ENCODE results near the gene GAD2.

GAD2 gene

DNA sequence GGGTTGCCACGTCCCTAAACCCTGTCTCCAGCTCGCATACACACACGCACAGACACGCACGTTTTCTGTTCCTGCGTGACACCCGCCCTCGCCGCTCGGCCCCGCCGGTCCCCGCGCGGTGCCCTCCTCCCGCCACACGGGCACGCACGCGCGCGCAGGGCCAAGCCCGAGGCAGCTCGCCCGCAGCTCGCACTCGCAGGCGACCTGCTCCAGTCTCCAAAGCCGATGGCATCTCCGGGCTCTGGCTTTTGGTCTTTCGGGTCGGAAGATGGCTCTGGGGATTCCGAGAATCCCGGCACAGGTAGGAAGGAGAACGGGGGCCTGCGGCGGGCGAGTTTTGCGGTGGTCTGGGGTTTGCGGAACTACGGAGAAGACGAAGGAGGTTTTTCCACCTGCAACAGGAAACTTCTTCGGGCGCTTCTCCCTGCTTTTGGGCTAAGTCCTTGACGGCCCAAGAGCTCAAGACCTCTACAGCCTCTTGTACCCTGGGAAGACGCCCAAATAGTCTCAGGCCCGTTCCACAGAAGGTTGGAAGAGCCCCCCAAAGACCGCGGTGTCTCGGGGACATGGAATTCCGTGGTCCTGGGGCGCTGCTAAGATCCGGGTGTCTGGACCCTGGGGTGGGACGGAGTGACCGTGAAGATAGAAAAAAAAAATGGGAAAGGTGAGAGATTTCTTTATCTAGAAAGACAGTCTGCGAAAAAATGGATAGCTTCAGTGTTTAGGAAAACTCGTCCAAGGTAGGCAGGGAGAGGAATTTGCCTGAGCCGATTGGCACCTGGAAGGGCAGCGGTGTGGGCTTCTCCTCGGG, at the start of gene GAD2:
GAD2 (plus strand) TSS at position 190 of the 811 bp plus-strand sequence; CDS start at position 226, 36 bp downstream.
- DNase-seq, result no peak

DNA sequence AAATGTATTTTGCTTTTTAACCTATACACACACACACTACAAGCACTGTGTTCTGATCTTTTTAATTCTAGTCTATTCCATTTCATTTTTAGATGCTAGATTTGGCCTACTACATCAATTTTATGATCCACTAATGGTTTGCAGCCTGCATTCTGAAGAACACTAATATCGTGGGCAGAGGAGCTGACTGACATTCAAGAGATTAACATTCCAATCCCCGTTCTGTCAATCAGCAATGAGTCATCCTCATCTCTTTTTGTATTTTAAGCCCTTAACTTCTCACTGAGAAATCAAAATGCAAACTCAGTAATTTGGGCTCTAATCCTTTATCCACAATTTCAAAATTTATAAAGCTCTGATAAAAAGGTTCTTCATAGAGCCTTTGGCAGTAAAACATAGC, 47.1 kb upstream of the GAD2 start:
- DNase-seq, result no peak

DNA sequence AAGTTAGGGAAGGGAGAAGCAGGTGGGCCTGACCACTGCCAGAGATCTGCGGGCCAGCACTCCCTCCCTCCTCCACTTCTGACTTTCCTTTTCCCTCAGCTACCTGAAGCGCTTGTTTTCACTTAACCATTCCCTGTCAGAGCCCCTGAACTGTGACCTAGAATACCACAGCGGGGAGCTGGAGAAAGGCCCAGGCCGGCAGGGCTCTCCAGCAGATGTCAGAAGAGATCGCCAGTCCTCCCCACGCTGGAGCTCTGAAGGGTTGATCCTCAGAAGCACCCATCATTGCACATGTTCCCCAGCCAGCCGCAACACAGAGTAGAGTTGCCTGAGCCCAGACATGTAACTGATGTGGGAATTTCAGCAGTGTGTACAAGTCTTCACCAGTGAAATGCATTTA, 44.4 kb upstream of the GAD2 start:
- no peak for DNase-seq

DNA sequence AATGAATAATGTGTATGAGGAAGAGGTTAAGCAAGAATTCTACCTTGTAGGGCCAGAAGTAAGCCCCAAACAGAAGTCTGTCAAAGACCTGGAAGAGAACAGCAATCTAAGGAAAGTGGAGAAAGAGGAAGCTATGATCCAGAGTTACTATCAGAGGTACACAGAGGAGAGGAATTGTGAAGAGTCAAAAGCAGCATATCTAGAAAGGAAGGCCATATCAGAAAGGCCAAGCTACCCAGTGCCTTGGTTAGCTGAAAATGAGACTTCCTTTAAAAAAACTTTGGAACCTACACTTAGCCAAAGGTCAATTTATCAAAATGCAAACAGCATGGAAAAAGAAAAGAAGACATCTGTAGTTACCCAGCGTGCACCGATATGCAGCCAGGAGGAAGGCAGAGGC, 42.7 kb upstream of the GAD2 start:
- DNase-seq, result no peak

DNA sequence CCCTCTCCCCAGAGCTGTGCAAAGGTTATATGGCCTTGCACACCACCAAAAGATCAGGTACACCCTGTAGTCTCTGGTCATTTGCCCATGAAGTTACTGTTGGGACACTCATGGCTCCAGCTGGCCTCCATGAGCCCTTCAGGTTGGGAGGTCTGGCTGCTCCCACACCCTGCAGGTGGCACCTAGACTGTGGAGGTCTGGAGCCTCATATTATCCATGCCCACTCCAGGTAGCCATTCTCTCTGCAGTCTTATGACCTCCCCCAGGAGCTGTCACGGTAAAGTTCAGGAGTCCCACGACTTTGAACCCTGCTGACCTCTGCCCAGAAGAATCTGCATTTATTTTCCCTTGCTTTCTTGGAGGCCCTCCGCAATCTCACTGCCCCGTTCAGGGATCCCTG, 39.2 kb upstream of the GAD2 start:
- no peak for DNase-seq

DNA sequence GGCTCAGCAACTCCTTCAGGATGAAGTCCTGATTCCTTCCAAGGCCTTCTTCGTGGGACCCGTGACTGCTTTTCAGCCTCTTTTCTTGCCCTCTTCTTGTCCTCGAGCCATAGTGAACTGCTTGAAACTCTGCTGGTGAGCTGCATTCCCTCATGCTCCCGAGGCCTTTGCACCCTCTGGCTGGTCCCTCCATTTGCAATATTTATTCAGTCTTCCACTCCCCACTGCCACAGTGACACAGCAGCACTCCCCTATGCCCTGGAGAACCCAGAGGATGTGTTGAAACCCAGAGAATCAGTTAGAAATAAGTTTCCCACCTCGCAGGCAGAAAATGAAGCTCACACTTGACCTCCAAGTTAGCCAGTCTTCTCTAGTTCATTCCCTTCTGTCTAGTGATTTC, 22.3 kb upstream of the GAD2 start:
- no peak for DNase-seq

DNA sequence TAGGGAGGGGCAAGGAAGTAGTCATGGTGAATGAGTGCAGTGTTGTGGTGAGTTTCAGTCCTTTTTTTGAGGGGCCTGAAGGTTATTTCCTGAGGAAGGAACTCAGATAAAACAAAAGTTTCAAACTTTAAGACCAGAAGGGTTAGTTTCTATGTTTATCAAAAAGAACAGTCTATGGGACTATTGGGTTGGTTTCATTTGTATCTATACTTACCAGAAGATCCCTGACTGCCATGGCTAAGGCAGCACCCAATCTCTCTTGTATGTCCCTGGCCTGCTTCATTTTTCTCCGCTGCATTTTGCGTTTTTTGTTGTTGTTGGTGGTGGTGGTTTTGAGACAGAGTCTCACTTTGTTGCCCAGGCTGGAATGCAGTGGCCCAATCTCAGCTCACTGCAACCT, 19.3 kb upstream of the GAD2 start:
- no peak for DNase-seq

DNA sequence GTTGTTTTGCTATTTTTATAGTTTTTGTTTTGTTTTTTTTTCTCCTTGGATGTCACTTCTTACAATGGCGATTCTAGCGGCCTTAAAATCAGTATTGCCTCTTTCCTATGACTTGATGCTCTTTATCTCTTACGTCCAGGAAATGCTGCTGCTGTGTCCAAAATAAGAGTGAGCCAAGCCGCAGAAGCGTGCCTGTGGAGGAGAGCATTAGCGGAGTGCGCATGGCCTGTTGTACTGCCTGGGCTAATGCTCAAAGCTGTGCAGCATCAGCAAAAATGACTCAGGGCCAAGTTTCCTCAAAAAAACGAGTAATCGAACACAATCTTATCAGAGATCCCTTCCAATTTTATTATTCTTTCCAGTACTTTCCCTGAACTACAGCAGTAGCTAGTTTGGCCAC, 18.5 kb upstream of the GAD2 start:
- no peak for DNase-seq

DNA sequence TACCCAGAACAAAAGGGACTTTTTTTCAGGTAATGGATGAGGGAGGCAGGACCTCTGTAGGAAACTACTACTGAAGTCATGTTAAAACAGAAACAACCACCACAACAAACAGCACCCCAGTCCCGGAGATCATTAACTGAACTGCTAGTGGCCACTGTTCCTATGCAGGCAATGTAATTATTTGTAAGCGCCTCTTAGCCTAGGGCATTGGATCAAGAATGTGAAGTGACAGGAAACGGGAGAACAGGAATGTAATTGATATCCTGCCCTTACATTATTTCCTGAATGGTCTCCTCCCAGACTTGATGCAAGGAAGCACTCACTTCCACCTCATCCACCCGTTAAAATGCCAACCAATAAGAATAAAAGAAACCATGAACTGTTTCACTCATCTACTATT, 16.7 kb upstream of the GAD2 start:
- DNase-seq, result no peak

DNA sequence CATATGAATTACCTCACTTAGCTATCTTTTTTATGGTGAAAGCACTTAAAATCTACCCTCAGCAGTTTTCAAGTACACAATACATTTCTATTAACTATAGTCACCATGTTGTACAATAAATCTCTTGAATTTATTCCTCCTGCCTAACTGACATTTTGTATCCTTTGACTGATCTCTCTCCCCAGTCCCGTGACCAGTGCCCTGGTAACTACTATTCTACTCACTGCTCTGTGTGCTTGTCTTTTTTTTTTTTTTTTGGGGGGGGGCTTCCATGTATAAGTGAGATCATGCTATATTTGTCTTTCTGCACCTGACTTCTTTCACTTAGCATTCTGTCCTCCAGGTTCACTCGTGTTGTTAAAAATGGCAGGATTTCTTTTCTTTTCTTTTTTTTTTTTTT, 11.4 kb upstream of the GAD2 start:
- DNase-seq, result no peak

DNA sequence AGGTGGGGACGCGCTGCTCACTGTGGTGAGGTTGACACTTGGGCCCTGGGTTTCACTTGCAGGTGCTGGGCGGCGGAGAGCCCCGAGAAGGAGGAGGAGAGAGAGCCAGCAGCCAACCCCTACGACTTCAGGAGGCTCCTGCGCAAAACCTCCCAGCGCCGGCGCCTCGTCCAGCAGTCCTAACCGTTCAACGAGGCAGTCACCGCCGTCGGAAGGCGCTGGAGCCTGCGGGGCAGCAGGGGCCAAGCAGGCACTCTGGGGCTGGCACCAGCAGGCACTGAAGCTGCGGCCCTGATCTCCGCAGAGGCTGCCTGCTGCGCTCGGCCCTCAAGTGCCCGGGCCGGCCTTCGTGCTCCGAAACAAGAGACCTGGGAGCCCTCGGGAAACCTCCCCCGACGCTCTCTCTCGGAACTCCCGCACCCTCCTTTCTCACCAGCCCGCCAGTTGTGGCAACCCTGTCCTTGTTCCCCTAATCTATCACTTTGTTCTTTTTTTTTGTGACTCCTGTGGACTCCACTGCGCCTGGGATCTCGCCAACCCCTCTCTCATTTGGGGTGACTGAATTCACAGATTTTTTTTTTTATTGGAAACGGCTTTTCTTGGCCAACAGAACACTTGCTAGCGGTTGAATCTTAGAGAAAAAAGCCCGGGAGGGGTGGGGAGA, 4.7 kb upstream of the GAD2 start:
- no peak for DNase-seq

DNA sequence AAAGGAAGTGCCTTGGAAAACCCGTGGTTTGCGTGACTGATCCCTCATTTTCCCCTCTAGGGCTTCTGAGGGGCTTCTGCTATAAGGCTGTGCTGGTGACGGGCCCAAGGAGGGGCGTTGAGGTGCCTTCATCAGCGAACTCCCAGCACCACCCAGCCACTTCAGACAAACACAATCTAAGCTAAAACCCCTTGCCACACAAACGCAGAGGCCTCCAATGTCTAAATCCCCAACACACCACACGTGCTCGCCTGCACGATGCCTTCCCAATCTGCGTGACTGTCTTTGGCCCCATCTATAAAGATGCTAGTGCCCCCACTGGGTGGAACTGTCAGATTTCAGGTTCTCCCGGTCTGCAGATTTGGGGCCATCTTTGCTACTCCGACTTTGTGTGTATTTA, 4.1 kb upstream of the GAD2 start:
- DNase-seq, result no peak

DNA sequence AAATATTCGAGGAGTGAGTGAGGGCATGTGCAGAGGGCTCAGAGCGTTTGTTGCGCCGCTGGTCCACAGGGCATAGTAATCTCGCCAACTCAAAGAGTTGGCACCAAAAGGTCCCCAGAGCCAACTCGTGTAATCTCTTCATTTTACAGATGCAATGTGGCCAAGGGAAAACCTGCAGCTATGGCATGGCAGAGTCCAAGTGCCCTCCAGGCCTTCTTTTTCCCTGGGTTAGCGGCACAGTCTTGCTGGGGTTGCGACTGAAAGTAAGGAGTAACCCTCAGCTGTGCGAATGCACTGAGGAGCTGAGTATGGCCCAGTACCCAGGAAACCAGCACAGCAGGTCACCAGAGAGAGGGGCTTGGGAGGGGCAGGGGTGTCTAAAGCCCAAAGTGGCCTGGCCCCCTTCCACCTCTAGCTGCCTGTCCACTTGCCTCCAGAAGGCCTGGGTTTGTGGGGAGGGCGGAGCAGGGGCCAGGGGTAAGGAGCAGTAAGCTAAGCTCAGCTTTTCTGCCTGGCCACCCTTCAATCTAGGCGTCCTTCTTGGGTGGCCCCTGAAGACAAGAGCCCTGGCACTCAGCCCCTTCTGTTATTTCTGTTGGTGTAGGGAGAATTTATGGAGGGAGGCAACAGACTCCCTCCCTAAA, 3.3 kb upstream of the GAD2 start:
- DNase-seq, result no peak

DNA sequence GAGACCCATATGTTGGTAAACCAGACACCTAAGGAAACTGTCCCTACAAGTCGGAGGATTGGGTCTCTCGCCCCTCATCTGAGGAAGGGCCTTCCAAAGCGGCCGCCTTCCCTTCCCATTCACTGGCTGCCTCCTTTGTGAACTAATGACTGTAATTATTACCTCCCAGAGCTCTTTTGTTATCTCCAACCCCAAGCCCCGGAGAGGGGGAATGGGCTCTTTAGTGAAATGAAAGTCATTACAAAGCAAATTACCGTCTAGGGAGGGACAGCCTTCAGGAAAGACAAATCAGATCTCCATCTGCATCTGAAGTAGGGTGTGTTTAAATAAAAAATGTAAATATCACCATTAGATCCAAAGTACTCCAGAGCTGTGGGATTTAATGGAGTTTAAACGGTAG, 2.6 kb upstream of the GAD2 start:
- no peak for DNase-seq

DNA sequence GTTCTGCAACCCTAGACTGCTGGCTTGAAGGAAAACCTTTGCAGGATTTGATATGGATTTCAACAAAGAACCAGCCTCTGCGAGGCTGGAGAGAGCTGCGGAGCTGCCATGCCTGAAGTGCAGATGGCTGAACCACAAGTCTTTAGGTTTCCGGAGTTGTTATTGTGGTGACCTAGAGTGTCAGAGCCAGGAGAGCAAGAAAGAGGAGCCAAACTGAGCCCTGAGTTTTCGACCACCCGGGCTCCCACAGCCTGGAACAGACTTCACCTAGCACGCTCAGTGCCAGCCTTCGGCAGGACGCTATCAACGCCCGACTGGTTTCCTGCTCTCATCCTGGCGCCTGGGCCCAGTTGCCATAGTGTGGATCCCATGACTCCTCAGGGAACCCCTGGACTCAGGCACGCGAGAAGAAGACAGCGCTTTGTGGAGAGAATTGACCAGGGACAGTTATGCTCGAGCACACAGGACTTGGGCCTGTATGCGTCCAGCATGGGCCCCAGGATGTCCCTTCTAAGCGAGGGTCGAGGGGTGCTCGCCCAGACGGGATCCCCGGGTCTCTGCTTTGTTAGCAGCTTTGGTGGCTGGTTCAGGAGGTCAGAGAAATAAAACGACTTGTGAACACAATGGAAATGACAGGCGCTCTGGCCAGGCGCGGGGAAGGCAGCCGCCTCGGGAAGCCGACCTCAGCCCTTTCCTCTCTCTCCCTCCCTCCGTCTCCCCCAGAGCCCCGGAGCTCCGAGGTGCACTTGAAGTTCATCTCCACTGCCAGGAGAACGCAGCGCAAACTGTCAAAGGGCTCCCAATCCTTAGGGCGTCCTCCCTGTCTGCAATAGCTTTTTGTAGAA, 1.8 kb upstream of the GAD2 start:
- DNase-seq, result no peak

DNA sequence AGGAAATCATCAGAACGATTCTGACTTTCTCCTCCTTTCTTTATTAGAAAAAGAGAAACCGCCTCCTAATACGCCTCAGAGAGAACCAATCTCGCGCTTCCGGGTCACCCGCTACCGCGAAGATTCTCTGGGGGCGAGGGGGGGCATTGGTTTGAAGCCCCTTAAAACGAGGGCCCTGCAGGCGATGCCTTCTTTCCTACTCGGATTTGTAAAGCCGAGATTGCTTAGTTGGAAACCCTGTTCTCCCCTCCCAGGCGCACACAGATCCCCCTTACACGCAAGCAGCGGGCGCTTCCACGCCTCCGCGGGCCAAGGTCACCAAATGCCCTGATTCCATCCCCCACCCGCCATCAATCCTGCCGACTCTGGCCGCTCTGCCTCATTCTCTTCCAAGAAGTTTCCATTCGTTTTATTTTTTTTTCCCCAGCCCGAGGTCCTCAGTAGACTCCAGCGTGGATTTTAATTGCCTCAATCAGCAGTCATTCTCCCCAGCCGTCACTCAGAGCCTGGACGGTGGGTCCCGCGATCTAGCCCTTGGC, 1.1 kb upstream of the GAD2 start:
- DNase-seq, result no peak

DNA sequence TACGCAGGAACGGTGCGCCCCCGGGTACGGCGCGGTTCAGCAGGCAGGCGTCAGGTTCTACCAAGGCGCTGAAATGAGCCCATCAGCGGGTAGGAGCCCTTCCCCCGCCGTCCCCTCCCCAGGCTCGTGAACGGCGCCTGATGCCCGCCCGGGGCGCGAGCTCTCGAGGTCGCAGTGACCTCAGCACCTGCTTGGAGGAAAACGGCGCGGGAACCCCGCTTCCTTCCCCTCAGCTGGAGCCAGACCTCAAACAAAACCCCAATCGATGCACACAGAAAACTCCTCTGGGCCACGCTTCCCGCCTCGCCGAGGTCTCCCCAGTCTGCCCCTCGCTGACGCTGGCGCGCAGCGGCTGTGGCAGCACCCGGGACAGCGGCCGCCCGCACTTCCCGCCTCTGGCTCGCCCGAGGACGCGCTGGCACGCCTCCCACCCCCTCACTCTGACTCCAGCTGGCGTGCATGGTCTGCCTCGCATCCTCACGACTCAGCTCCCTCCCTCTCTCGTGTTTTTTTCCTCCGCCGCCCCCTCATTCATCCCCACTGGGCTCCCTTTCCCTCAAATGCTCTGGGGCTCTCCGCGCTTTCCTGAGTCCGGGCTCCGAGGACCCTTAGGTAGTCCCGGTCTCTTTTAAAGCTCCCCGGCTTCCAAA, 514 bp upstream of the GAD2 start:
- DNase-seq, result no peak

DNA sequence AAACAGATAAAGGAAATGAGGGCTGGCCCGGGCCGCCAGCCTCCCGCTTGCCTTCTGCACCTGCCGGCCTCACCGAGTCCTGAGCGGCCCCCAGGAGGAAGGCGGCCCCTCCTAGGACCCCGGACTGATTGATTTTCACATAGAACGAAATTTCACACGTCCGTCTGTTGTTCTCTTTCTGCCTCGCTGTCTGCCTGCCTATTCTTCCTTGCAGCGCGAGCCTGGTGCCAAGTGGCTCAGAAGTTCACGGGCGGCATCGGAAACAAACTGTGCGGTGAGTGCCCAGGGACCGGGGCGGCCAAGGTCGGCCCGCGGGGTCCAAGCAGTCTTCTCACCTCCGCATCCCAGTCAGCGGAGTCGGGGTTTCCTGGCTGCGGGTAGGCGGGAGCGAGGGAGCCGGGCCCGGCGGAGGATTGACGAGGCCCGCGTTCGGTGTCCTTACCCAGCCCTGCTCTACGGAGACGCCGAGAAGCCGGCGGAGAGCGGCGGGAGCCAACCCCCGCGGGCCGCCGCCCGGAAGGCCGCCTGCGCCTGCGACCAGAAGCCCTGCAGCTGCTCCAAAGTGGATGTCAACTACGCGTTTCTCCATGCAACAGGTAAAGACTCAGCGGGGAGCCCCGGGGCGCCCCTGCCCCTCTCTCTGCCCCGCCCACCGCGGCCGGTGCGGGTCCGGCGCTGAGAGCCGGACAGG, 967 bp downstream of the GAD2 start:
- no peak for DNase-seq

DNA sequence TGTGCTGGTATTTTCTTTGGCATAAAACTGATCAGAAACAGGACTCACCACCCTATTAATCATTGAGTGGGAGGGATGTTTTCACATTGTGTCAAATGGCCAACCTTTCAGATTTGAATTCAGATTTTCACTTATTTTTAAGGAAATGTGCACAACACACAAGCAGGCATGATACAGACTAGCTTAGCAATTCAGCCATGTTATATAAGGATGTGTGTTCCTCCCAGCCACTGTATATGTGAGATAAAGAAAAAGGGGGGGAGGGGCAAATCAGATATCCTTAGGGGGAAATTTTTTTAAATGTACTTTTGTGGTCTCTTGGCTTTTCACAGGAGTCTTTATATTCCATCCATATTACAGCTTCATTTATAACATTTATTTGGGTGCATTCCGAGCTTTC, 3.1 kb downstream of the GAD2 start:
- no peak for DNase-seq

DNA sequence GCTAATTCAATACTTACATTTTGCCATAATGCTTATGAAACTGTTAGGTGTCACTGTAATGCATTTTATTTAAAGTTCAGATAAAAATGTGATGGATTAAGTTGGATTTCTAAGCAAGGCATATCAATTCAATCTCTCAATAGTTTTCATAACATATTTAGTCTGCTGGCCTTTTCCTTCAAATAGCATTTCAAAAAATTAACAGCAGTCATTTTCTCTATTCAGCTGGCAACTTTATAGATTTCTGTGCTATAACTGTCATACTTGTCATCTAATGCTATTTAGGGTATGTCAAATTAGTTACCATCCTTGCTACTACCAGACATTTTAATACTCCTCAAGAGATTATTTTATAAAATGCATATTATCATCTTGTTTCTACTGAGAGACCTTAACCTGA, 4.3 kb downstream of the GAD2 start:
- DNase-seq, result no peak

DNA sequence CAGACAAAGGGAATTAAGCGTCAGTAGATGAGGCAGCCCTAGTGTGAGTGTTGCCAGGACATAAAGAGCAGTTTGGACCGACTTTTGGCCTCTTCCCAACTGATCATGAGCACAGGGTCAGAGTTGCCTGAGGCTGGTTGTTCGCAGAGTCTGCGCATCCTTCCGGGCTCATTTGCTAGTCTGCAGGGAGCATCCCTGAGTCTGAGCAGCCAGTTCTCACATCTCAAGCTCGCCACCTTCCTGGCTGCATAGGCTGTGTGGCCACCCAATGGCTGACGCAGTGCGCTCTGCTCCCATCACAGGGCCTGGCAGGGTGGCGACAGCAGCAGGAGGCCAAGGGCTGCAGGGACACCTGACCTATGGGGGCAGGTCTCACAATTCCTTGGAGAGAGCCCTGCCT, 5.0 kb downstream of the GAD2 start:
- DNase-seq, result no peak

DNA sequence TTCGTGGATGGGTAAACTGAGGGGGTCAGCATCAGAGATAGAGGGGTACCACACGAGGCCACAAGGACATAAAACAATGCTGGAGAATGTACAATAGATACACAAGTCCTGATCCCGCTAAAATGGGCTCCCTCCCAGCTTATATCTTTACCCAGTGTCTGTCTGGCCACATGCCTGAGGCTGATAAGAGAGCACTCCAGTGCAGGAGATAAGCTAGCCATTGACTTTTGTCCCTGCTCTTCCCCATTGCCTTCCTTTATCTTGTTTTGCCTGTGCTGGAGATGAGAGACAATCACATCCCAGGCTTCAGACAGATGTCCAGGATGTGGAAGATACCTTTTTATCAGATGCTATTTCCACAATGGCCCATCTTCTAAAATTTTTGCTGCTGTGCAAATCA, 6.0 kb downstream of the GAD2 start:
- no peak for DNase-seq

All from NK-92 treated with Interleukin-12 subunit alpha and Interleukin-12 subunit beta, amount 100 ng/mL, for 24 hours (cell line).